ENCODE data around the gene NTNG2.

The NTNG2 gene

GRCh38 chr9:132197856-132198550 is 36.1 kb downstream of the NTNG2 start:
- Histone ChIP-seq H3K27ac (no peak overlapping the region), H3K4me1 (ENCODE audit: control insufficient read depth in 1 of 2, insufficient read depth in 1 of 2, low read depth in 1 of 2, low read length in 1 of 2) (peaks cover 0 to 4% of the 10 kb centered on the region in 2 experiments), H3K4me3 (ENCODE audit: low read depth in 1 of 2, low read length in 1 of 2) (no peak overlapping the region), H3K9me3 (no peaks in the 10 kb centered on the region), H3K27me3 (no peaks in the 10 kb centered on the region), H3K36me3 (peaks cover 59% of the 10 kb centered on the region)
- TF ChIP-seq CTCF (IDR thresholded peaks at IDR 0.05), result no peak

GRCh38 chr9:132199056-132199455 is 37.2 kb downstream of the NTNG2 start:
- Histone ChIP-seq H3K36me3 (peaks cover 58% of the 10 kb centered on the region), H3K27me3 (no peaks in the 10 kb centered on the region), H3K9me3 (no peaks in the 10 kb centered on the region), H3K4me1 (ENCODE audit: control insufficient read depth in 1 of 2, insufficient read depth in 1 of 2, low read depth in 1 of 2, low read length in 1 of 2) (peaks cover 0 to 4% of the 10 kb centered on the region in 2 experiments), H3K27ac (no peak overlapping the region), H3K4me3 (ENCODE audit: low read depth in 1 of 2, low read length in 1 of 2) (no peak overlapping the region)
- TF ChIP-seq CTCF (IDR thresholded peaks at IDR 0.05), result no peak

- H3K27ac ChIP-seq, result no peak overlapping the region
- no peaks in the 10 kb centered on the region for H3K9me3 ChIP-seq
- no peaks in the 10 kb centered on the region for H3K27me3 ChIP-seq
- H3K36me3 ChIP-seq, result peaks cover 51% of the 10 kb centered on the region
- H3K4me1 ChIP-seq (ENCODE audit: control insufficient read depth in 1 of 2, insufficient read depth in 1 of 2, low read depth in 1 of 2, low read length in 1 of 2), result peaks cover 0 to 4% of the 10 kb centered on the region in 2 experiments
- TF ChIP-seq CTCF (IDR thresholded peaks at IDR 0.05), result no peak
- H3K4me3 ChIP-seq (ENCODE audit: low read depth in 1 of 2, low read length in 1 of 2), result no peak overlapping the region
These were observed 38.8 kb downstream of the NTNG2 start for GRCh38 chr9:132200706-132201105.

- no peak for TF ChIP-seq CTCF (IDR thresholded peaks at IDR 0.05)
- H3K27me3 ChIP-seq, result no peaks in the 10 kb centered on the region
These were observed 39.3 kb downstream of the NTNG2 start for GRCh38 chr9:132201139-132201538.

GRCh38 chr9:132201780-132202703 is 40.2 kb downstream of the NTNG2 start:
- Histone ChIP-seq H3K36me3 (peaks cover 50% of the 10 kb centered on the region), H3K4me1 (ENCODE audit: control insufficient read depth in 1 of 2, insufficient read depth in 1 of 2, low read depth in 1 of 2, low read length in 1 of 2) (no peaks in the 10 kb centered on the region), H3K9me3 (no peaks in the 10 kb centered on the region), H3K27ac (no peak overlapping the region), H3K4me3 (ENCODE audit: low read depth in 1 of 2, low read length in 1 of 2) (no peak overlapping the region), H3K27me3 (no peaks in the 10 kb centered on the region)
- TF ChIP-seq CTCF (IDR thresholded peaks at IDR 0.05), result no peak

More at GRCh38 chr9:132201139-132201538, 39.3 kb downstream of the NTNG2 start:
- Histone ChIP-seq H3K4me3 (ENCODE audit: low read depth in 1 of 2, low read length in 1 of 2) (no peak overlapping the region), H3K9me3 (no peaks in the 10 kb centered on the region), H3K36me3 (peaks cover 48% of the 10 kb centered on the region), H3K27ac (no peak overlapping the region), H3K4me1 (ENCODE audit: control insufficient read depth in 1 of 2, insufficient read depth in 1 of 2, low read depth in 1 of 2, low read length in 1 of 2) (peaks cover 0 to 4% of the 10 kb centered on the region in 2 experiments)
